NCI-H2196 treated with DMSO at 0.1 percent for 48 hours (cell line): ENCODE measurements around the gene KCTD19.

Source experiments
- DNase-seq: peaks from one replicate; lab custom pipeline; 2025; ENCODE audit not compliant: unreplicated experiment; lab: John Stamatoyannopoulos, UW

The KCTD19 gene

DNA sequence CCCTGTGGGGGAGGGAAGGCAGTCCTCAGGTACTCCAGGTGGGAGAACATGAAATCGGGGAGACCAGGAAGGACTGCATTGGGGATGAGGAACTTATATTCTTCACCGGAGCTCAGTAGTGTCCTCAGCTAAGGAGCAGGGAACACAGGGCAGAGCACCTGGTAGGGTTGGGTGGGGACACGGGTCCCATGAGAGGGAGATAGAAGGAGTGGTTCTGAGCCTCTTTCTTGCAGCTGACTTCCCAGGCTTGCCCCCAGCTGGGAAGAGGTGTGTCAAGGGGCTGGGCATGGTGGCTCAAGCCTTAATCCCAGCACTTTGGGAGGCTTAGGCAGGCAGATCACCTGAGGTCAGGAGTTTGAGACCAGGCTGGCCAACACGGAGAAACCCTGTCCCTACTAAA lies 81.4 kb downstream of the KCTD19 start:
- DNase-seq: no peak

DNA sequence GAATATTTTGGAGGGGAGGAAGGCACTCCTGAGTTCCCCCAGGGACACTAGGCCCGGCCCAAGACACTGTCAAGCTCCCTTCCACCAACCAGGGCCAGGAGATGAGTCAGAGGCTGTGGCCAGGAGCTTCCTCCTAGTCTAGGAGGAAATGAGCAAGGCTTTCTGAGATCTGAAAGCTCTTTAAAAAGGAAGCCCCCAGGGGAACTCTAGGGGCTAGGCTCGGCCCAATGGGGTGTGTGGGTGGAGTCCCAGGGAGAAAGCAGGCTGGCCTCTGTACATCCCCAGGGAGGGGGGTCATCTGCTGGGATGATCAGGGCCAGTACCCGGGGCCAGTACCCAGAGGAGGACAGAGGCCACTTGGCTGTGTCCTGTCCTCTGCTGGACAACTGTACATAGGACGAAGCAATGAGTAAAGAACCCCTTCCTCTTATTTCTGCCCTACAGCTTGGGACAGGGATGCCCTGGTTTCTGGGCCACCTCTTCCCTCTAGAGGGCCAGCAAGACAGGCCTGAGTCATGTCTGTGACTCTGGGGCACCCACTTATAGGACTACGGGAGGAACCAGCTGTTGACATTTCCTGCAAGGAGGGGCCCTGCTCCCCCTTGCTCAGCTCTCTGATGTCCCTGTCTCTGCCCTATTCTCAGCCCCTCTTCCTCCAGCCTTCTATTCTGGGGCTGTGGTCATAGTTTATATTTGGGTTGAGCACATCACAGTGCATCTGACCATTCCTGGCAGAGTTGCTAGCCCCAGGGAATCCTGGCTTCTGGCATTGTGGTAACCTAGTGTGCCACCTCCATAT lies 82.0 kb downstream of the KCTD19 start:
- DNase-seq: no peak

- no peak for DNase-seq
Observed at GRCh38 chr16:67243481-67243880, 83.1 kb downstream of the KCTD19 start.

GRCh38 chr16:67242138-67242730 lies 84.3 kb downstream of the KCTD19 start:
- DNase-seq: no peak

DNA sequence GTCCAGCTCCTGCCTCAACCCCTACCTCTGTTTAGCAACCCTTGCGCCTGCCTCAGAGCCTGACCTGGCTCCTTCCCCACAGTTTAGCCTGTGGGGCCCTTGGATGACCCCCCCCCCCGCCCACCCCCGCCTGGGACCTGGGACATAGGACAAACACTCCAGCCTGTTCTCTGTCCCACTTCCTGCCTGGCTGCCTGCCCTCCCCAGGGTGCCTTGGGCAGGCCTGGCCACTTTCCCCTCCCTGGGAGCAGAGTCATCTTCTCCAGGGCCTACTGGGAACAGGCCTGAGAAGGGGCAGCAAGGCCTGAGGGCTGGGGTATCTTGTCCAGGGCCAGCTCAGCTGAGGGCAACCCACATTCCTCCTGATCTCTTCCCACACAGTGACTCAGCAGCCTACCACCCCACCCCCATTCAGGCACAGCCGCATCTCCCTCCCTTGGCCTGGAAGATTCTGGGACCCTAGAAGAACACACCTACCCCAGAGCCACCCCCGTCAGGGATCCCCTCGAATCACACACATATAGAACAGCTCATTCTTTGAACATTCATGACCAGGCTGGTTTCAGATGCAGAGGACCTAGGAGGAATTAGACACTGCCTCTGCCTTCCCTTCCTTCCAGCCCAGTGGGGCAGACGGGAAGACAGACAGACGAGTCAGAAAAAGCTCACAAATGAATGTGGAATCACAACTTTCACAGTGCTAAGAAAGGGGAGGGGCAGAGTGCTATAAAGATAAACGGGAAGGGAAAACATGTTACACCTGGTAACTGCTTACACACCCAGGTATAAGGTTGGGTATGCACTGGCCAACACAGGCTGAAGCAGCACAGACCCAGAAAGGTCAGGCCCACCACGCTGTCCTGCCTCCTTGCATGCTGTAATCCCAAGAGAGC lies 85.3 kb downstream of the KCTD19 start:
- peak; percentile 17 for DNase-seq

DNA sequence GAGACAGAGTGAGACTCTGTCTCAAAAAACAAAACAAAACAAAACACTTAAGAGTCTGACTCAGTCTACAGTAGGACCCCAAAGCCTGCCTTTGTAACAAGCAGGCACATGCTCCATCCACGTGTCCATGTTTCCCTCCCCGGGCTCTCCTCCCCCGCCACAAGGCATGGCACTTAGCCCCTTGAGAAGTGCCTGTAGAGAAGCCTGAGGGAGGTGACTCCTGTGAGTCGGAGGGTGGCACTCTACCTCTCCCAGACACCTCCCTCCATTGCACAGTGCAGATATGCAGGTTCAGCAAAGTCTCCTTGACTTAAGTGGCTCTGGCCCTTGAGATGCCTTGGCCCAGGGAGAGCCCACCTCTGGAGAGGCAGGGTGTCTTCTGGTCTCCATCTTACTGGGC lies 86.0 kb downstream of the KCTD19 start:
- DNase-seq: no peak
